ENCODE data around the gene UBQLN4. TPM values are rescaled to one million over a fixed set of nuclear protein-coding genes. Genes with fewer than 3 reads are reported as not detected.

Gene UBQLN4
- total RNA-seq, 1 experiment from 2014 or later = 75.2 TPM

GRCh38 chr1:155996166-155996565 lies 57.4 kb downstream of the UBQLN4 start:
- intact Hi-C loops (cut with micrococcal nuclease; ENCODE audit: unreplicated experiment) = no loop called here
- POLR2A ChIA-PET (ENCODE audit: low non-redundant PET) = no interaction called here
- no peak for DNase-seq (ENCODE audit: low spot score)
- CTCF ChIA-PET = no interaction called here
- no peak overlapping the region for H3K27ac ChIP-seq (ENCODE audit: low read depth, low read length, poor library complexity, severe bottlenecking)
- no peaks in the 10 kb centered on the region for H3K4me1 ChIP-seq (ENCODE audit: insufficient read depth, low read length, poor library complexity, severe bottlenecking)
- no TSS peak for BruUV-seq (replicated peaks)
- no peaks in the 10 kb centered on the region for H3K27me3 ChIP-seq (replicated peaks; ENCODE audit: insufficient read depth, low read depth, low read length, poor library complexity)
- no peaks in the 10 kb centered on the region for H3K9me3 ChIP-seq (ENCODE audit: low read depth, low read length, poor library complexity, severe bottlenecking)
- H3K36me3 ChIP-seq (ENCODE audit: insufficient read depth, low read length, poor library complexity, severe bottlenecking) = no peaks in the 10 kb centered on the region
- TF ChIP-seq CTCF (conservative IDR thresholded peaks at IDR 0.05; ENCODE audit: low read depth, low read length) = no peak
- TF ChIP-seq EZH2 (IDR thresholded peaks at IDR 0.05; ENCODE audit: borderline replicate concordance, low read depth, low read length, poor library complexity, severe bottlenecking) = no peak
- H3K4me3 ChIP-seq (ENCODE audit: low read depth, low read length, poor library complexity, severe bottlenecking) = no peak overlapping the region

- no peaks in the 10 kb centered on the region for H3K4me1 ChIP-seq (ENCODE audit: insufficient read depth, low read length, poor library complexity, severe bottlenecking)
- TF ChIP-seq EZH2 (IDR thresholded peaks at IDR 0.05; ENCODE audit: borderline replicate concordance, low read depth, low read length, poor library complexity, severe bottlenecking) (no peak), CTCF (conservative IDR thresholded peaks at IDR 0.05; ENCODE audit: low read depth, low read length) (no peak)
- CTCF ChIA-PET = no interaction called here
- no peak overlapping the region for H3K4me3 ChIP-seq (ENCODE audit: low read depth, low read length, poor library complexity, severe bottlenecking)
- no TSS peak for BruUV-seq (replicated peaks)
- H3K9me3 ChIP-seq (ENCODE audit: low read depth, low read length, poor library complexity, severe bottlenecking) = no peaks in the 10 kb centered on the region
- DNase-seq (ENCODE audit: low spot score) = no peak
- H3K36me3 ChIP-seq (ENCODE audit: insufficient read depth, low read length, poor library complexity, severe bottlenecking) = no peaks in the 10 kb centered on the region
- intact Hi-C loops (cut with micrococcal nuclease; ENCODE audit: unreplicated experiment) = no loop called here
- H3K27ac ChIP-seq (ENCODE audit: low read depth, low read length, poor library complexity, severe bottlenecking) = no peak overlapping the region
- H3K27me3 ChIP-seq (replicated peaks; ENCODE audit: insufficient read depth, low read depth, low read length, poor library complexity) = no peaks in the 10 kb centered on the region
- POLR2A ChIA-PET (ENCODE audit: low non-redundant PET) = no interaction called here
Observed at GRCh38 chr1:155993595-155993994, 60.0 kb downstream of the UBQLN4 start.

GRCh38 chr1:155990005-155990739 lies 63.4 kb downstream of the UBQLN4 start:
- H3K27me3 ChIP-seq (replicated peaks; ENCODE audit: insufficient read depth, low read depth, low read length, poor library complexity) = no peaks in the 10 kb centered on the region
- H3K9me3 ChIP-seq (ENCODE audit: low read depth, low read length, poor library complexity, severe bottlenecking) = no peaks in the 10 kb centered on the region
- no peak overlapping the region for H3K27ac ChIP-seq (ENCODE audit: low read depth, low read length, poor library complexity, severe bottlenecking)
- no peaks in the 10 kb centered on the region for H3K4me1 ChIP-seq (ENCODE audit: insufficient read depth, low read length, poor library complexity, severe bottlenecking)
- intact Hi-C loops (cut with micrococcal nuclease; ENCODE audit: unreplicated experiment) = no loop called here
- TF ChIP-seq CTCF (conservative IDR thresholded peaks at IDR 0.05; ENCODE audit: low read depth, low read length) (no peak), EZH2 (IDR thresholded peaks at IDR 0.05; ENCODE audit: borderline replicate concordance, low read depth, low read length, poor library complexity, severe bottlenecking) (no peak)
- POLR2A ChIA-PET (ENCODE audit: low non-redundant PET) = no interaction called here
- DNase-seq (ENCODE audit: low spot score) = no peak
- CTCF ChIA-PET = interaction anchor here (0.6 to 1.7 kb wide), 10 partner anchors 10 to 63 kb away, joined by 3 to 9 read pairs (median 3); partner anchors contain the start of genes ARHGEF2 and UBQLN4
- no peak overlapping the region for H3K4me3 ChIP-seq (ENCODE audit: low read depth, low read length, poor library complexity, severe bottlenecking)
- H3K36me3 ChIP-seq (ENCODE audit: insufficient read depth, low read length, poor library complexity, severe bottlenecking) = no peaks in the 10 kb centered on the region
- BruUV-seq (replicated peaks) = no TSS peak

Measured in A673 (cell line).